ENCODE results near the gene SNX17. TPM values are rescaled to one million over a fixed set of nuclear protein-coding genes. Genes with fewer than 3 reads are reported as not detected.
"Not testable (repeated sequence)": the region's sequence is repeated elsewhere in the genome, so short reads cannot be mapped to it uniquely, and the experiment has no call there.

The SNX17 gene
- total and polyA plus RNA-seq, 2 donors (not counting 1 experiment from before 2014, with no cell fraction given): 118 to 155 TPM

GRCh38 chr2:27420996-27421395 is 50.6 kb downstream of the SNX17 start:
- Histone ChIP-seq H4K20me1 (ENCODE audit: control insufficient read depth, extremely low read depth, insufficient read depth, low read length) (no peaks in the 10 kb centered on the region), H3K27me3 (ENCODE audit: control insufficient read depth, insufficient read depth, low read length) (no peaks in the 10 kb centered on the region), H3K4me3 (replicated peaks in 1 of 4; ENCODE audit: control extremely low read depth in 1 of 4, insufficient read depth in 1 of 4, low read depth in 3 of 4, low read length in 4 of 4) (no peak overlapping the region), H3K36me3 (ENCODE audit: control insufficient read depth, insufficient read depth, low read length) (no peaks in the 10 kb centered on the region), H3K9ac (ENCODE audit: insufficient read depth, low read length) (no peak overlapping the region), H2AFZ (ENCODE audit: low read length) (no peak overlapping the region), H3K4me2 (ENCODE audit: extremely low read depth, insufficient read depth, low read length) (no peak overlapping the region), H3K79me2 (ENCODE audit: control insufficient read depth, insufficient read depth, low read length) (no peaks in the 10 kb centered on the region), H3K4me1 (ENCODE audit: control insufficient read depth, extremely low read depth, insufficient read depth, low read length) (no peaks in the 10 kb centered on the region), H3K27ac (ENCODE audit: insufficient read depth, low read length) (no peak overlapping the region), H3K9me3 (ENCODE audit: control insufficient read depth, insufficient read depth, low read depth, low read length) (no peaks in the 10 kb centered on the region)
- no peak for DNase-seq (ENCODE audit: low read depth in 2 of 2)
- TF ChIP-seq CTCF (conservative IDR thresholded peaks at IDR 0.05 in 1 of 2, IDR thresholded peaks at IDR 0.05 in 1 of 2; ENCODE audit: low read depth in 1 of 2, low read length in 2 of 2) (no peak), EZH2 (IDR thresholded peaks at IDR 0.05; ENCODE audit: low read length, missing control alignments) (no peak)

DNA sequence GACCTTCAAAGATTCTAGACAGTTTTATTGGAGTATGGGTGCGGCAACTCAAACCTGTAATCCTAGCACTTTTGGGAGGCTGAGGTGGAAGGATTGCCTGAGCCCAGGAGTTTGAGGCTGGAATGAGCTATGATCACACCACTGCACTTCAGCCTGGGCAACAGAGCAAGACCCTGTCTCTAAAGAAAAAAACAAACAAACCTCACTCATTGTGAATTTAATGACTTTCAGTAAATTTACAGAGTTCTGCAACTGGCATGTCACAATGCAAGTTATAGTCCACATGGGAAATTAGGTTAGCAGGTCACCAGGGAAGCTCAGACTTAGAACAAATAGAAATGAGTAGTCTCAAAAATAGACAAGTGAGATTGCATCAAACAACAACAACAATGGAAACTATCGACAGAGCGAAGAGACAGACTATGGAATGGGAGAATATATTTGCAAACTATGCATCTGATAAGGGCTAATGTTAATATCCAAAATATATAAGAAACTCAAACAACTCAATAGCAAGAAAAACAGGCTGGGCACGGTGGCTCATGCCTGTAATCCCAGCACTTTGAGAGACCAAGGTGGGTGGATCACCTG is 51.3 kb downstream of the SNX17 start:
- no peak overlapping the region for H3K9ac ChIP-seq (ENCODE audit: insufficient read depth, low read length)
- H3K4me3 ChIP-seq (replicated peaks in 1 of 4; ENCODE audit: control extremely low read depth in 1 of 4, insufficient read depth in 1 of 4, low read depth in 3 of 4, low read length in 4 of 4): no peak overlapping the region
- no peaks in the 10 kb centered on the region for H3K4me1 ChIP-seq (ENCODE audit: control insufficient read depth, extremely low read depth, insufficient read depth, low read length)
- H2AFZ ChIP-seq (ENCODE audit: low read length): no peak overlapping the region
- no peaks in the 10 kb centered on the region for H3K36me3 ChIP-seq (ENCODE audit: control insufficient read depth, insufficient read depth, low read length)
- no peaks in the 10 kb centered on the region for H3K79me2 ChIP-seq (ENCODE audit: control insufficient read depth, insufficient read depth, low read length)
- no peaks in the 10 kb centered on the region for H3K9me3 ChIP-seq (ENCODE audit: control insufficient read depth, insufficient read depth, low read depth, low read length)
- H3K27ac ChIP-seq (ENCODE audit: insufficient read depth, low read length): no peak overlapping the region
- no peak for DNase-seq (ENCODE audit: low read depth in 2 of 2)
- no peak overlapping the region for H3K4me2 ChIP-seq (ENCODE audit: extremely low read depth, insufficient read depth, low read length)
- no peak for TF ChIP-seq EZH2 (IDR thresholded peaks at IDR 0.05; ENCODE audit: low read length, missing control alignments)
- no peak for TF ChIP-seq CTCF (conservative IDR thresholded peaks at IDR 0.05 in 1 of 2, IDR thresholded peaks at IDR 0.05 in 1 of 2; ENCODE audit: low read depth in 1 of 2, low read length in 2 of 2)
- H4K20me1 ChIP-seq (ENCODE audit: control insufficient read depth, extremely low read depth, insufficient read depth, low read length): no peaks in the 10 kb centered on the region
- no peaks in the 10 kb centered on the region for H3K27me3 ChIP-seq (ENCODE audit: control insufficient read depth, insufficient read depth, low read length)

GRCh38 chr2:27422958-27423357 is 52.5 kb downstream of the SNX17 start:
- no peaks in the 10 kb centered on the region for H3K9me3 ChIP-seq (ENCODE audit: control insufficient read depth, insufficient read depth, low read depth, low read length)
- no peak overlapping the region for H2AFZ ChIP-seq (ENCODE audit: low read length)
- H3K9ac ChIP-seq (ENCODE audit: insufficient read depth, low read length): no peak overlapping the region
- H3K36me3 ChIP-seq (ENCODE audit: control insufficient read depth, insufficient read depth, low read length): no peaks in the 10 kb centered on the region
- H3K4me3 ChIP-seq (replicated peaks in 1 of 4; ENCODE audit: control extremely low read depth in 1 of 4, insufficient read depth in 1 of 4, low read depth in 3 of 4, low read length in 4 of 4): no peak overlapping the region
- H3K4me2 ChIP-seq (ENCODE audit: extremely low read depth, insufficient read depth, low read length): no peak overlapping the region
- no peaks in the 10 kb centered on the region for H3K27me3 ChIP-seq (ENCODE audit: control insufficient read depth, insufficient read depth, low read length)
- no peaks in the 10 kb centered on the region for H3K4me1 ChIP-seq (ENCODE audit: control insufficient read depth, extremely low read depth, insufficient read depth, low read length)
- H4K20me1 ChIP-seq (ENCODE audit: control insufficient read depth, extremely low read depth, insufficient read depth, low read length): no peaks in the 10 kb centered on the region
- H3K79me2 ChIP-seq (ENCODE audit: control insufficient read depth, insufficient read depth, low read length): no peaks in the 10 kb centered on the region
- TF ChIP-seq EZH2 (IDR thresholded peaks at IDR 0.05; ENCODE audit: low read length, missing control alignments) (no peak), CTCF (conservative IDR thresholded peaks at IDR 0.05 in 1 of 2, IDR thresholded peaks at IDR 0.05 in 1 of 2; ENCODE audit: low read depth in 1 of 2, low read length in 2 of 2) (no peak)
- no peak overlapping the region for H3K27ac ChIP-seq (ENCODE audit: insufficient read depth, low read length)
- no peak for DNase-seq (ENCODE audit: low read depth in 2 of 2)

- not testable (repeated sequence) for H3K27me3 ChIP-seq (ENCODE audit: control insufficient read depth, insufficient read depth, low read length); H3K9me3 ChIP-seq (ENCODE audit: control insufficient read depth, insufficient read depth, low read depth, low read length); H3K36me3 ChIP-seq (ENCODE audit: control insufficient read depth, insufficient read depth, low read length); H3K27ac ChIP-seq (ENCODE audit: insufficient read depth, low read length); H3K4me3 ChIP-seq (replicated peaks in 1 of 4; ENCODE audit: control extremely low read depth in 1 of 4, insufficient read depth in 1 of 4, low read depth in 3 of 4, low read length in 4 of 4); H4K20me1 ChIP-seq (ENCODE audit: control insufficient read depth, extremely low read depth, insufficient read depth, low read length); DNase-seq (ENCODE audit: low read depth in 2 of 2); H2AFZ ChIP-seq (ENCODE audit: low read length); H3K4me2 ChIP-seq (ENCODE audit: extremely low read depth, insufficient read depth, low read length); H3K9ac ChIP-seq (ENCODE audit: insufficient read depth, low read length); H3K4me1 ChIP-seq (ENCODE audit: control insufficient read depth, extremely low read depth, insufficient read depth, low read length)
- peaks cover 10% of the 10 kb centered on the region for H3K79me2 ChIP-seq (ENCODE audit: control insufficient read depth, insufficient read depth, low read length)
Measured at GRCh38 chr2:27425039-27425438, 54.6 kb downstream of the SNX17 start.
